HG03432 (cell line): ENCODE measurements around the gene ZNF618.

Experiments
- ATAC-seq: cut with Tn5 transposase; IDR thresholded peaks from one replicate; pipeline ENCODE4 v1.9.1; 2021; ENCODE audit warnings: mild to moderate bottlenecking, moderate library complexity; ENCODE audit not compliant: unreplicated experiment

The ZNF618 gene

DNA sequence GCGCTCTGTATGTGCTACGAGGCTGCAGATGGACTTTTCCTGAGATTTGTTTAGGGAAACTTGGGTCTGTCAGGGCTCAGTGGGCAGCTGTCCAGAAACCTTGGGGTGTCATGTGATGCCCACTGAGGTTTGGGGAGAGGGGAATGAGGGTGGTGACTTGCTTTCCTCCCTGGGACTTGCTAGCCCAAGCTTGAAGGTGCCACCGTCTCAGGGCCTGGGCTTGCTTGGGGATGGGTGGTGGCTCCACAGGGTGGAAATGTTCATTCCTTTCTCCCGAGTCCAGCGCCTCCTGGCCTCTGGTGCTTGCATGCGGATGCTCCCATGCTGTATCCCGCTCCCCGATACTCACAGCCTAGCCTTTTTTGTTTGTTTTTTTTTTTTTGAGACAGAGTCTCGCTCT lies 33.3 kb downstream of the ZNF618 start:
- ATAC-seq, result no peak

DNA sequence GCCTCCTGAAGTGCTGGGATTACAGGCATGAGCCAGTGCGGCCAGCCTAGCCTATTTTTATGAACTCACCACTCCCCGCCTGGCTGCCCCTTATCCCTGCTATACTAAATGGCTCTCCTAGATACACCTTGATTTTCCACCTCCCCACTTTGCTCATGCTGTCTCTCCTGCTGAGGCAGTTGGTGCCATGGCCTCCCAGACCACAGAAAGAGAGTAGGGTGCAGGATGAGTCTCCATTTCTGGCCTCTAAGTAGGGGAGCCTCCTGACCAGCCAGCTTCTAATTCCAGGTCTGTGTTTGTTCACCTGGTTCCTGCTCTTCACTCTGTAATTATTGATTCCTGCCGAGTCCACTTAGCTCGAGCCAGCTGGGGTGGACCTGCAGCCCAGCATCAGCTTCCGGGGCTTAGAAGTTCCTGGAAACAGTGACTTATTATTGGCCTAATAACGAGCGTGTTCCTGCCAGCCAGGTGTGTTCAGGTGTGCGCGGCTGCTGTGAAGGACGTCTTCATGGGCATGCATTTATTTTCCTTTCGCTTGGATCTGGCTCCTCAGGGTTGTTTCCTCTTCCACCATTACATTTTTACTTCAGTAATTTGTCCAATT lies 34.0 kb downstream of the ZNF618 start:
- no peak for ATAC-seq

DNA sequence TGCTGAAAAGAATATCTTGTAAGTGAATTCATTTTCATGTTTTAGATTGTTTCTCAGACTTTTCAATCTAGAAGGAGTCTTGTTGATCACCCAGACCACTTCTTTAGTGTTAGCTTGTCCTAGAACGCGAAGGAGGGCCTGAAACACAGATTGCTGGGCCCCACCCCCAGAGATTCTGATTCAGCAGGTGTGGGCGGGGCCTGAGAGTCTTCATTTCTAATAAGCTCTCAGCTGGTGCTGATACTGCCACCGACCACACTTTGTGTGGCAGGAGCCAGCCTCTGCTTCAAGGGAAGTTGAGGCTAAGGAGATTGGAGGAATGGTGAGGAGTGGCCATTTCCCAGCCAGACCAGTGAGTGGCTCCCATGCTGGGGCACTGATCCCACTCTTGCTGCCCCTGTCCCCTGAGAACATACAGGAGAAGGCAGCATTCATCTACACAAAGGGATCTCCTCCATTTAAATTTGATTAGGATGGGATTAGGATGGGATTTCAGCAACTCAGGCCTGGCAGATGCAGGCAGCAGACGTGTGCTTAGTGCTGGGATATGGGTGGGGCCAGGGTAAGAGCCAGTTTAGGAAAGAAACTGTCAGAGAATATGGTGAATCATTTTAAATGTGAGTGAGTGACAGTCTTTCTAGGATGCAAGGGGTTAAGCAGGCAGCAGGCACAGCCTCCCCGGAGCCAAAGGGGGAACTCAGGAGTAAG lies 35.9 kb downstream of the ZNF618 start:
- ATAC-seq, result no peak

DNA sequence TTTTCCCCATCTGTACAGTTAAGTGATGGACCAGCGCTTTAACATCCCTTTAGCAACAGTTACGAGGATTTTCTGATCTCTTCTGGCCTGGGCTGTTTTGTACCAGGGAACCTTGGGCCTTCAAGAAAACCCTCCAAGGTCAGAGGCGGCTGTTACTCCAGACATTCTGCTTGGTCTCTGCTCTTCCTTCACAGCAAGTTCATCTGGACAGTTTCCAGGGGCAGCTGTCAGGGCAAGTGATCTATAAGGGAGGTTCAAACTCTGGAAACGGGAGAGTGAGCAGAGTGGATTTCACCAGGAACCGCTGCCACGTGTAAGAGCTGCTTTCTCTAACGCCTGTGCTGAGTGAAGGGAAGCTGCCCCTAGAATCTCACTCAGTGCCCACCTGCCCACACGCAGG lies 36.7 kb downstream of the ZNF618 start:
- no peak for ATAC-seq

DNA sequence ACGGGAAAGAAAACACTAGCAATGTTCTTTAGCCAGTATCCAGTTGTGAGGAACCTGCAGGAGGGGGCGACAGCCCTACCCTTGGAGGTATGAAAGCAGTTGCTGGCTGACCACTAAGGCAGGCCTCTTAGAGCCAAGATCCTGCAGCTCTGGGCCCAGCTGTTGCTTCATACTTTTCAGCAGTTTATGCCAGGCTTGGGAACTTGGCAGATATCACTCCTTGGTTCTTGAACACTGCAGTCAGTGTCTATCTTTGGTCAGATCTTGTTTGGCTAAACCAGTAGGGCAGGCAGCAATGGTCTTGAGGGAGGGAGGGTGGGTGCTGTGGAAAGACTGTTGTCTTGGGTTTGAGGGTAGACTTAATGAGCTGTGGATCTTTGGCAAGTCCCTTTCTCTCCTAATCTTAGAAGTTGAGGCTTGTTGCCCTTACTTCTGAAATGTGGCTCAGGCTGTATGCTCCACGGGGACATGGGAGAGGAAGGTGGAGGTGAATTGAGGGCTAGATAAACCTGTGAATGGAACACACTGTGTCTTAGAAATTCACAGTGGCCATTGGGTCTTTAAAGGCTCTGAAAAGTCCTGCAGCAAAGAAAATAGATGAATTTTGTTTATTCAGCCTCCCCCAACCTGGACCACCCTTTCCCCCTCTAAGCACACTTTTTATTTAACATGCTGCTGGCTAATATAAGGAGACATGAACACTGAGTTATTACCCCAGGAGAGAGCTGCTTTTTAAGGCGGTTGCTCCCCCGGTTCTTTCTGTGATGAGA lies 37.5 kb downstream of the ZNF618 start:
- no peak for ATAC-seq

DNA sequence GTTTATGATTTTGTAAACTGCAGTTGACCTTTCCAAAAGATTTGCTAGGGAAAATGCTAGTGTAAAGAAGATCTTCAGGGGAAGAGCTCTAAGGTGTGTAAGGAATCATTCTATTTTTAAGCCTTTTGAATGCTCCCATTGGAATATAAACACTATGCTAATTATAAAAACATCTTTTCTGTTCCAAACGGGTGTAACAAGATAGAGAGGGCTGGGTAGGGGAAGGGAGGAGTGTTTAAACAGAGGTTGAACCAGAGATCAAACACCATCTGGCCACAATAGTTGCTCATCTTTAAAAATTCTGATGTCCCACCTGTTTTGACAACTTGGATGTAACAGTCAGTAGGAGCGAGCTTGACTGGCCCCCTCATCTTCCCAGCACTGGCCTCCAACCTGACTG lies 38.4 kb downstream of the ZNF618 start:
- no peak for ATAC-seq

- no peak for ATAC-seq
These were observed 39.8 kb downstream of the ZNF618 start for GRCh38 chr9:113915817-113916434.

- ATAC-seq, result no peak
These were observed 40.8 kb downstream of the ZNF618 start for GRCh38 chr9:113916931-113917330.

DNA sequence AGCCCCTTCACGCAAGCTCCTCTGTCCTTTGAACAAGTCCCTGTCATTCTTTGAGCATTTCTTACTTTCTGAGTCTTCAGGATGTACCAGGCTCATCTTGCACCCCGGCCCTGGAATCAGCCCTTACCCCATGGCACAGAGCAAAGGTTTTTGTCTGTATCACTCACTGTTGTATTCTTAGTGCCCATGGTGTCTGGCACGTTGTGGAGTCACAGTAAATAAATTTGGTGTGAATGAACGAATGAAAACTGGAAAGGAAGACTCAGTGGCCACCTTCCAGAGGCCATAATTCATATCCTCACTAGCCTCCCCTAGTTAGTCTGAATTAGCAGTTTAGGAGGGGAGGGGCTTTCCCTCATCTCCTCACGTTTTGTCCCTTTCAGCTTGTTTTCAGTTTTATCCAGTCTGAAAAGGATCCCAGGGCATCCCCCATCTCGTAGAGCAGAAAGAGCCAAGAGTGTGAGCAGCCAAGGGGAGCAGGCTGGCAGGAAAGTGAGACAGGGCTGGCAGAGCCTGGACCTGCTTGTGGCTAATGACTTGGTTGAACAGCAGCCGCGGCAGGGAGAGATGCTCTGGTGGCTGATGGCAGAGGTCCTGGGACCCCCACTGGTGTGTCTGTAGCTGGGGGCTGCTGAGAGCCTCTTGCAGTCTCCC lies 42.7 kb downstream of the ZNF618 start:
- no peak for ATAC-seq

DNA sequence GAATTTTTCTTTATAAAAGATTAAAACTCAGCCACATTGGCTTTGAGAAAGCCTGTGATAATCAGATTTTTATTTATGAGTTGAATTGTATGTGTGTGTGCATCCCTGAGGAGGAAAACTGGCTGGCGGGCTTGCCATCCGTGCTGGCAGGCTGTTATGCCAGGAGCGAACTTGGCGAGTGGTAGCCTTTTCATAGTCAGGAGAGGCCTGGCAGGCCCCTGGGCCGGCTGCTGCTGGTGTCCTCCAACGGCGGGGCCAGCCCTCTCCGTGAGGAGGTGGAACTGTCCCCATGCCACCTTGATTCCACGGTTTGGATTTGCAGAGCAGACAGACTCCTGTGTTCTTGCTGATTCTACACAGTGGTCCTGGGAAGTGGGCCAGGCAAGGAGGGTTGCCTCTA lies 43.3 kb downstream of the ZNF618 start:
- ATAC-seq, result no peak

GRCh38 chr9:113919871-113920270 lies 43.8 kb downstream of the ZNF618 start:
- no peak for ATAC-seq

DNA sequence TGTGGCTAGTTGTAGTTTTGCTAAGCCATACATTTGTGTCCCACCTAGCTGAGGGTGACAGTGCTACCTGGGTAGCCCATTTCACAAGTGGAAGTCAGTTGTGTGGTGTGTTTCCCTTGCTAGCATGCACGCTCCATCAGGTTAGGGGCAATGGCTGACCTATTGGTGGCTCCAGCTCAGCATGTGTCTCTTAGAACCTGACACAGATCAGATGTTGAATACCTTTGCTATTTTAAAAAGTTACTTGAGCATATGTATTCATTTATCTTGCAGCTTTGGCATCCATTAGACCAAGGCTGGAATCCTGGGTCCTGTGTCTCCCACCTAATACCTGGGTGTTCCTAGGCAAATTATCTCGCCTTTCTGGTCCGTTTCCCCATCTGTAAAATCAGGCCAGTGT lies 44.8 kb downstream of the ZNF618 start:
- ATAC-seq, result no peak

GRCh38 chr9:113921396-113921925 lies 45.4 kb downstream of the ZNF618 start:
- ATAC-seq, result no peak

GRCh38 chr9:113922160-113922559 lies 46.1 kb downstream of the ZNF618 start:
- no peak for ATAC-seq

DNA sequence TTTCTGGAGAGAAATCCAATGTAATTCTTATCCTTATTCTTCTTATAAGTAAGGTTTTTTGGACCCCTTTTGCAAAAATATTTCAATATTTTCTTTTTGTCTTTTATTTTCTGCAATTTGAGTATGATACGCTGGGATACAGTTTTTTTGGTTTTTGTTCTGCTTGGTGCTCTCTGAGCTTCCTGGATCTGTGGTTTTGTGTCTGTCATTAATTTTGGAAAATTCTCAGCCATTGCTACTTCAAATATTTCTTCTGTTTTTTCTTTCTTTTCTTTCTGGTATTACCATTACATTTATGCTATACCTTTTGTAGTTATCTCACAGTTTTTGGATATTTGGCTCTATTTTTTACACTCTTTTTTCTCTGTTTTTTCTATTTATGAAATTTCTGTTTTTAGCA lies 50.1 kb downstream of the ZNF618 start:
- ATAC-seq, result no peak

DNA sequence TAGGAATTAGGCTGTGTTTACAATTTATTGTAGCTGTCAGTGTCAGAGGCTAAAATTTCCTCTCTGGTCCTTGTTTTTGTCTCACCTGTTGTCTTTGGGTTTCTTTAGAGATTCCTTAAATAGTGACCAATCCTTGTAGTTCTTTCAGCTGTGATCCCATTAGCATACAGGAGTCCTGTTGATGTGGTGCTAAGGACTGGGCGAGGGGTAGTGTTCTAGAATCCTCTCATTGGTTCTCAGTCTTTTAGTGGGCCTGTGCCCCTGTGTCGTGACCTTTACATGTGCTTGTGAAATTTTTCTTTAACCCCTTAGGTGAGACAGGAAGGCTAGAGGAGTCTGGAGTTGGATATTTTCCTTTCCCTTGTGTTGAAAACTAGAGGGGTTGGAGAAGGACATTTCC lies 51.2 kb downstream of the ZNF618 start:
- no peak for ATAC-seq

DNA sequence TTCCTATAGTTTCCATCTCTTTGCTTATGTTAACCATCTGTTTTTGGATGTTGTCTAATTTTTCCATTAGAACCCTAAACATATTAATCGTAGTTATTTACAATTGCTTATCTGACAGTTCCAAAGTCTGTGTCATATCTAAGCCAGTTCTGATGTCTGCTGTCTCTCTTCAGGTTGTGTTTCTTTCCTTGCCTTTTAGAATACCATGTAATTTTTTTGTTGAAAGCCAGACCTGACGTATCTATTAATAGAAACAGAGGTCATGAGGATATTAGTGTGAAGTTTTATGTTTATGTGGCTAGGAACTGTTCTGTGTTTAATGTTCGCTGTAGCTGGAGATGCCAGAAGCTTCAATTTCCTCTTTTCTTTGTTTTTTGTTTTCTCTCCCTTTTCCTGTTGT lies 52.2 kb downstream of the ZNF618 start:
- ATAC-seq, result no peak

DNA sequence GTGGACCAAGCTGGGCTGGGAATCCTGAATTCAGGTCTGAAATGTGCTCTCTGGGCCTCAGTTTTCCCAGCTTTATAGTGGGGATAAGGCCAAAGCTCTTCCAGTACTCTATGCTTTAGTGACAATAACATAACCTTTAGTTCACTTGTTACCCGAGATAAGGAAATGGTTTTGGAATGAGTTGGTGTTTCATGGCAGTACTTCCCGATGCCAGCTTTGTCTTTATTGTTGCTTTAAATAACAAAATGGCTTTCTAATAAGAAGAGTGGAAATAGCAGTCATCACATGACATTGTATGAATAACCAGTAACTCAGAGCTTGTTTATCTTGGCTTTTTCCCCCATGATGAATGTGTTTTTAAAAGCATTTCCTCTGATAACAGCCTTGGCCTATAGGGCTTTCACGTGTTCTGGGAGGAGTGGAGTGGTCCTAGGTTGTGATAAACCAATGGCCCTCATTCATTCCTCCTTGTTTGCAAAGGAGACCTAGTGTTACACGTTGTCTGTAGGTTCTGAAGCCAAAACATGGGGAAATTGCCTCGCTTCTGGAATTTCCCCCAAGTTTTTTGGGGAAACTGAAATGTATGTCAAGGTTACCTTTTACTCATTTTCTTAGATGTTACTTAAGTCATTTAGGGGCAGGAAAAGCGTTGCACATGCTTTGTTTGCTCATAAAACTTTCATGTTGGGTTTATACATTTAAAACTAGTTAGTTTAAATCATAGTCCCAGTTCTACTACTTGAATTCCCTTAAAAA lies 53.7 kb downstream of the ZNF618 start:
- ATAC-seq, result no peak

- no peak for ATAC-seq
These were observed 54.3 kb downstream of the ZNF618 start for GRCh38 chr9:113930390-113930783.

DNA sequence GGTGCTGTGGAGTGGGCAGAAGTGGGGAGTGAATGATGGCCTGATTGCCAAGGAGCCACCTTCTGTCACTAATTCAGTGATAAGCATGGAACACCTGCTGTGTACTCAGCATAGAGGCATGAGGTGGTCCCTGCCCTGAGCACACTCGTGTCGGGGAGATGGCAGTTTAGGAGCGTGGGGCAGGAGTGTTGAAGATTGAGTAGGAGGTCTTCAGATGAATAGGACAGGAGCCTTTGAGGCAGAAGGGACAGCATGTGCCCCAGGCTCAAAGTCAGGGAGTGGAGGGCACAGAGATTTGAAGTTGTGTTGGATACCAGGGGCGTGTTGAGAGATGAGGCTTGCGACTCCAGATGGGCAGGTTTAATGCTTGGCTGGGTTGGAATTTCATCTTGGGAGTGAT lies 55.0 kb downstream of the ZNF618 start:
- no peak for ATAC-seq
